PC-3 (cell line): ENCODE data around the gene NLRP10. TPM values are rescaled to one million over a fixed set of nuclear protein-coding genes. Genes with fewer than 3 reads are reported as not detected.

Experiments
- ATAC-seq: fragments of 200-7000 bp; cut with Tn5 transposase; 2 replicates; pipeline ENCODE4 v1.9.1; 2020; ENCODE audit warnings: mild to moderate bottlenecking, moderate library complexity
- BruUV-seq: library from RNA; stranded (reverse); fragments of 400-500 nt; replicated peaks from 2 replicates; lab custom pipeline; 2021; lab: Mats Ljungman, UMichigan
- CTCF ChIA-PET: fragments of 300-600 bp; sonication (Branson Sonifier 250); formaldehyde crosslinking; loops from one replicate; lab custom pipeline; 2022; ENCODE audit warnings: antibody characterized with exemption; lab: Charles Lee
- POLR2A ChIA-PET: fragments of 300-600 bp; sonication (Branson Sonifier 250); formaldehyde crosslinking; loops from one replicate; lab custom pipeline; 2022; ENCODE audit warnings: antibody characterized with exemption; ENCODE audit not compliant: unreplicated experiment; lab: Charles Lee
- DNase-seq: peaks from one replicate; pipeline ENCODE4 v3.0.0-alpha.2; 2015
- H2AFZ ChIP-seq: fragments of 300-600 bp; sonication (generic); 2 replicates; pipeline ENCODE4 v1.6.0; 2016; ENCODE audit warnings: antibody characterized with exemption, low read length
- H3F3A ChIP-seq: fragments of 300-600 bp; sonication (generic); one replicate; pipeline ENCODE4 v1.6.0; 2017; ENCODE audit warnings: antibody characterized with exemption, low read length, control low read depth, mild to moderate bottlenecking; ENCODE audit not compliant: unreplicated experiment
- H3K27ac ChIP-seq: fragments of 300-600 bp; sonication (generic); 2 replicates; pipeline ENCODE4 v1.5.1; 2016; ENCODE audit warnings: mild to moderate bottlenecking, low read length
- H3K27me3 ChIP-seq: fragments of 300-600 bp; sonication (generic); 2 replicates; pipeline ENCODE4 v1.6.1; 2016; ENCODE audit warnings: low read length, mixed read lengths
- H3K36me3 ChIP-seq: fragments of 300-600 bp; sonication (generic); 2 replicates; pipeline ENCODE4 v1.6.1; 2016; ENCODE audit warnings: low read depth, mixed run types, low read length, mixed read lengths
- H3K4me1 ChIP-seq: fragments of 300-600 bp; sonication (generic); 2 replicates; pipeline ENCODE4 v1.5.1; 2016; ENCODE audit warnings: low read length; ENCODE audit not compliant: insufficient read depth
- H3K4me2 ChIP-seq: fragments of 300-600 bp; sonication (generic); 2 replicates; pipeline ENCODE4 v1.6.0; 2016; ENCODE audit warnings: low read length
- H3K4me3 ChIP-seq: fragments of 300-600 bp; sonication (generic); 2 replicates; pipeline ENCODE4 v1.5.1; 2016; ENCODE audit warnings: mild to moderate bottlenecking, low read length, mixed read lengths
- H3K79me2 ChIP-seq: fragments of 300-600 bp; sonication (generic); 2 replicates; pipeline ENCODE4 v1.6.1; 2017; ENCODE audit warnings: low read length, mixed read lengths
- H3K9ac ChIP-seq: fragments of 300-600 bp; sonication (generic); 2 replicates; pipeline ENCODE4 v1.6.0; 2016; ENCODE audit warnings: mild to moderate bottlenecking, low read length
- H3K9me2 ChIP-seq: fragments of 300-600 bp; sonication (generic); replicated peaks from 2 replicates; pipeline ENCODE4 v1.6.1; 2016; ENCODE audit warnings: mixed run types, low read length, mixed read lengths
- H3K9me3 ChIP-seq: fragments of 300-600 bp; sonication (generic); 2 replicates; pipeline ENCODE4 v1.6.1; 2016; ENCODE audit warnings: low read length, mixed read lengths
- H4K20me1 ChIP-seq: fragments of 300-600 bp; sonication (generic); 2 replicates; pipeline ENCODE4 v1.6.1; 2016; ENCODE audit warnings: low read length, mixed read lengths
- CTCF ChIP-seq: fragments of 300-600 bp; sonication (generic); conservative IDR thresholded peaks from 2 replicates; pipeline ENCODE4 v1.5.1; 2017; ENCODE audit warnings: antibody characterized with exemption, low read depth, mild to moderate bottlenecking, low read length
- EZH2 ChIP-seq: fragments of 300-600 bp; sonication (generic); IDR thresholded peaks from one replicate; pipeline ENCODE4 v1.6.1; 2017; ENCODE audit warnings: antibody characterized with exemption, mild to moderate bottlenecking, low read length; ENCODE audit not compliant: unreplicated experiment
- EZH2phosphoT487 ChIP-seq: fragments of 300-600 bp; sonication (generic); IDR thresholded peaks from 2 replicates; pipeline ENCODE4 v1.6.1; 2018; ENCODE audit warnings: mild to moderate bottlenecking, antibody characterized with exemption, low read length, borderline replicate concordance
- intact Hi-C: fragments of 100-400 bp; cut with micrococcal nuclease; formaldehyde crosslinking; loops from 2 replicates; pipeline ENCODE4 v1.9.0; 2023
- total RNA-seq: library from RNA; depleted of rRNA; stranded (reverse); fragments of >200 nt; gene quantifications from 2 replicates; pipeline ENCODE4 v1.2.3, GENCODE V29; 2014

The NLRP10 gene
- total RNA-seq, 1 experiment from 2014 or later, result 1.9 TPM

- H3F3A ChIP-seq, result no peaks in the 10 kb centered on the region
- H3K9ac ChIP-seq, result no peak overlapping the region
- H4K20me1 ChIP-seq, result no peaks in the 10 kb centered on the region
- H3K4me2 ChIP-seq, result no peak overlapping the region
- H3K79me2 ChIP-seq, result no peaks in the 10 kb centered on the region
- TF ChIP-seq EZH2phosphoT487, result no peak
- TF ChIP-seq EZH2, result no peak
- TF ChIP-seq CTCF, result no peak
- no peaks in the 10 kb centered on the region for H3K27me3 ChIP-seq
- no peak overlapping the region for H2AFZ ChIP-seq
- intact Hi-C loops, result no loop called here
- no peaks in the 10 kb centered on the region for H3K9me2 ChIP-seq
- no TSS peak for BruUV-seq
- no peak overlapping the region for H3K27ac ChIP-seq
- no peak overlapping the region for H3K4me3 ChIP-seq
- ATAC-seq (no peak), DNase-seq (no peak)
- CTCF ChIA-PET, result no interaction called here
- no peaks in the 10 kb centered on the region for H3K4me1 ChIP-seq
- no peaks in the 10 kb centered on the region for H3K9me3 ChIP-seq
- POLR2A ChIA-PET, result no interaction called here
- H3K36me3 ChIP-seq, result no peaks in the 10 kb centered on the region
Measured at GRCh38 chr11:8008212-8008611, 43.0 kb upstream of the NLRP10 start.

- H3K4me3 ChIP-seq, result no peak overlapping the region
- H3K27me3 ChIP-seq, result no peaks in the 10 kb centered on the region
- no peaks in the 10 kb centered on the region for H4K20me1 ChIP-seq
- H3K9me3 ChIP-seq, result no peaks in the 10 kb centered on the region
- H3K4me2 ChIP-seq, result no peak overlapping the region
- no peak overlapping the region for H2AFZ ChIP-seq
- H3K36me3 ChIP-seq, result no peaks in the 10 kb centered on the region
- ChIA-PET POLR2A (no interaction called here), CTCF (interaction anchor here (0.6 to 1.7 kb wide), 7 partner anchors 27 to 1052 kb away, joined by 3 to 49 read pairs (median 4); partner anchors contain the start of gene LMO1)
- no TSS peak for BruUV-seq
- no peaks in the 10 kb centered on the region for H3F3A ChIP-seq
- H3K79me2 ChIP-seq, result no peaks in the 10 kb centered on the region
- no peaks in the 10 kb centered on the region for H3K4me1 ChIP-seq
- no peak overlapping the region for H3K27ac ChIP-seq
- TF ChIP-seq EZH2 (no peak), CTCF (peak; percentile 92)
- ATAC-seq (peak; percentile 94), DNase-seq (peak; percentile 82)
- intact Hi-C loops, result loop anchor here (1.0 kb wide), 1 partner anchor 93 kb away; no protein-coding TSS in a partner anchor
- no peak overlapping the region for H3K9ac ChIP-seq
- no peaks in the 10 kb centered on the region for H3K9me2 ChIP-seq
Measured at GRCh38 chr11:8006349-8006977, 41.2 kb upstream of the NLRP10 start.

- CTCF ChIA-PET, result interaction anchor here (0.9 to 1.7 kb wide), 2 partner anchors 84 to 94 kb away, joined by 3 to 49 read pairs; no protein-coding TSS in a partner anchor
- Histone ChIP-seq H3K9ac (no peak overlapping the region), H3K36me3 (peaks cover under 1% of the 10 kb centered on the region; the same call in 1 of the 2 replicates), H3K79me2 (no peaks in the 10 kb centered on the region), H3K4me1 (no peaks in the 10 kb centered on the region), H3K9me3 (no peaks in the 10 kb centered on the region), H3F3A (no peaks in the 10 kb centered on the region), H3K4me3 (no peak overlapping the region), H3K4me2 (no peak overlapping the region), H2AFZ (no peak overlapping the region), H4K20me1 (no peaks in the 10 kb centered on the region), H3K27me3 (no peaks in the 10 kb centered on the region), H3K27ac (no peak overlapping the region), H3K9me2 (no peaks in the 10 kb centered on the region)
- ATAC-seq, result peak; percentile 5; the same call in 1 of the 2 replicates
- TF ChIP-seq EZH2 (no peak), CTCF (no peak), EZH2phosphoT487 (no peak)
- POLR2A ChIA-PET, result no interaction called here
- no TSS peak for BruUV-seq
- DNase-seq, result no peak
- intact Hi-C loops, result no loop called here
Measured at GRCh38 chr11:8005556-8005955, 40.3 kb upstream of the NLRP10 start.
